Measurements from ENCODE around the gene FLII. TPM values are rescaled to one million over a fixed set of nuclear protein-coding genes. Genes with fewer than 3 reads are reported as not detected.
A peak's percentile ranks its signal among the peaks of the same experiment; 100 is the strongest.

Gene FLII
- polyA plus RNA-seq, 1 of the 3 experiments (the other 2 are of a cell fraction) = 244 TPM

DNA sequence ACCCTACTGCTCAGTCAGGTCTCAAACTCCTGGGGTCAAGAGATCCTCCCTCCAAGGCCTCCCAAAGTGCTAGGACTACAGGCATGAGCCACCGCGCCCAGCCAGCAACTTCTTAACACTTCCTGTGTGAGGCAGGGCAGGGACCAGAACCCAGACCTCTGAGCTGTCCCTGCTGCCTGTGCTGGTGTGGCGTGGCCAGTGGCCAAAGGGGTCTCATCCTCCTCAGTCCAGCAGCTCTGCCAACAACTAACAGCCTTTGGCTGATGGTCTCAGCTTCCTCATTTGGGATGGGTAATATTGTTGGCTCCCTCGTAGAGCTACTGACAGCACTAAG is 34.5 kb downstream of the FLII start:
- Histone ChIP-seq H2AFZ (ENCODE audit: low read depth) (0 out of 2 replicates have a peak overlapping the region, but pooled peaks have one; percentile 37), H3K36me3 (replicated peaks in 1 of 2; ENCODE audit: control insufficient read depth in 1 of 2, insufficient read depth in 2 of 2, low read length in 1 of 2) (no peaks in the 10 kb centered on the region), H3K4me1 (ENCODE audit: control insufficient read depth in 1 of 2, insufficient read depth in 2 of 2, low read depth in 1 of 2, low read length in 1 of 2) (peaks cover 12 to 18% of the 10 kb centered on the region in 2 experiments; a peak in 3 of 4 replicates), H3K9ac (no peak overlapping the region), H3K27me3 (ENCODE audit: insufficient read depth) (no peaks in the 10 kb centered on the region), H4K20me1 (ENCODE audit: insufficient read depth) (0 out of 2 replicates have a peak, but pooled peaks cover 9% of the 10 kb centered on the region), H3K27ac (ENCODE audit: low read depth in 2 of 2, low read length in 1 of 2) (no peak overlapping the region), H3K9me2 (no peaks in the 10 kb centered on the region), H3K79me2 (ENCODE audit: insufficient read depth) (peaks cover 32% of the 10 kb centered on the region), H3K4me3 (ENCODE audit: low read depth in 2 of 2, low read length in 1 of 2) (no peak overlapping the region), H3K9me3 (no peaks in the 10 kb centered on the region), H3F3A (replicated peaks; ENCODE audit: insufficient read depth) (peaks cover 3% of the 10 kb centered on the region), H3K4me2 (no peak overlapping the region)
- WGBS (ENCODE audit: low lambda C conversion rate) = 100% methylated on average over 4 of the region's 4 CpGs
- DNase-seq = no peak
- ChIA-PET POLR2A (no interaction called here), CTCF (interaction anchor here (0.5 to 3.3 kb wide), 4 partner anchors 7 to 1737 kb away, joined by 3 to 13 read pairs (median 4); no protein-coding TSS in a partner anchor)
- TF ChIP-seq TAF1 (IDR thresholded peaks at IDR 0.05; ENCODE audit: borderline replicate concordance, low read depth, low read length) = no peak
- TF ChIP-seq, protein P1, sequence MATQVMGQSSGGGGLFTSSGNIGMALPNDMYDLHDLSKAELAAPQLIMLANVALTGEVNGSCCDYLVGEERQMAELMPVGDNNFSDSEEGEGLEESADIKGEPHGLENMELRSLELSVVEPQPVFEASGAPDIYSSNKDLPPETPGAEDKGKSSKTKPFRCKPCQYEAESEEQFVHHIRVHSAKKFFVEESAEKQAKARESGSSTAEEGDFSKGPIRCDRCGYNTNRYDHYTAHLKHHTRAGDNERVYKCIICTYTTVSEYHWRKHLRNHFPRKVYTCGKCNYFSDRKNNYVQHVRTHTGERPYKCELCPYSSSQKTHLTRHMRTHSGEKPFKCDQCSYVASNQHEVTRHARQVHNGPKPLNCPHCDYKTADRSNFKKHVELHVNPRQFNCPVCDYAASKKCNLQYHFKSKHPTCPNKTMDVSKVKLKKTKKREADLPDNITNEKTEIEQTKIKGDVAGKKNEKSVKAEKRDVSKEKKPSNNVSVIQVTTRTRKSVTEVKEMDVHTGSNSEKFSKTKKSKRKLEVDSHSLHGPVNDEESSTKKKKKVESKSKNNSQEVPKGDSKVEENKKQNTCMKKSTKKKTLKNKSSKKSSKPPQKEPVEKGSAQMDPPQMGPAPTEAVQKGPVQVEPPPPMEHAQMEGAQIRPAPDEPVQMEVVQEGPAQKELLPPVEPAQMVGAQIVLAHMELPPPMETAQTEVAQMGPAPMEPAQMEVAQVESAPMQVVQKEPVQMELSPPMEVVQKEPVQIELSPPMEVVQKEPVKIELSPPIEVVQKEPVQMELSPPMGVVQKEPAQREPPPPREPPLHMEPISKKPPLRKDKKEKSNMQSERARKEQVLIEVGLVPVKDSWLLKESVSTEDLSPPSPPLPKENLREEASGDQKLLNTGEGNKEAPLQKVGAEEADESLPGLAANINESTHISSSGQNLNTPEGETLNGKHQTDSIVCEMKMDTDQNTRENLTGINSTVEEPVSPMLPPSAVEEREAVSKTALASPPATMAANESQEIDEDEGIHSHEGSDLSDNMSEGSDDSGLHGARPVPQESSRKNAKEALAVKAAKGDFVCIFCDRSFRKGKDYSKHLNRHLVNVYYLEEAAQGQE (IDR thresholded peaks at IDR 0.05; ENCODE audit: low read depth, low read length) = no peak
- TF ChIP-seq, protein P2, sequence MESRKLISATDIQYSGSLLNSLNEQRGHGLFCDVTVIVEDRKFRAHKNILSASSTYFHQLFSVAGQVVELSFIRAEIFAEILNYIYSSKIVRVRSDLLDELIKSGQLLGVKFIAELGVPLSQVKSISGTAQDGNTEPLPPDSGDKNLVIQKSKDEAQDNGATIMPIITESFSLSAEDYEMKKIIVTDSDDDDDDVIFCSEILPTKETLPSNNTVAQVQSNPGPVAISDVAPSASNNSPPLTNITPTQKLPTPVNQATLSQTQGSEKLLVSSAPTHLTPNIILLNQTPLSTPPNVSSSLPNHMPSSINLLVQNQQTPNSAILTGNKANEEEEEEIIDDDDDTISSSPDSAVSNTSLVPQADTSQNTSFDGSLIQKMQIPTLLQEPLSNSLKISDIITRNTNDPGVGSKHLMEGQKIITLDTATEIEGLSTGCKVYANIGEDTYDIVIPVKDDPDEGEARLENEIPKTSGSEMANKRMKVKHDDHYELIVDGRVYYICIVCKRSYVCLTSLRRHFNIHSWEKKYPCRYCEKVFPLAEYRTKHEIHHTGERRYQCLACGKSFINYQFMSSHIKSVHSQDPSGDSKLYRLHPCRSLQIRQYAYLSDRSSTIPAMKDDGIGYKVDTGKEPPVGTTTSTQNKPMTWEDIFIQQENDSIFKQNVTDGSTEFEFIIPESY (IDR thresholded peaks at IDR 0.05; ENCODE audit: borderline replicate concordance, low read depth) = no peak
- TF ChIP-seq CHD2 (IDR thresholded peaks at IDR 0.05; ENCODE audit: low read length, partially characterized antibody) = no peak
- no peak for TF ChIP-seq MXI1 (IDR thresholded peaks at IDR 0.05; ENCODE audit: low read depth, low read length)
- no peak for TF ChIP-seq RAD21 (IDR thresholded peaks at IDR 0.05; ENCODE audit: low read length)
- no peak for TF ChIP-seq CTCF (IDR thresholded peaks at IDR 0.05)
- no peak for TF ChIP-seq NFIC (IDR thresholded peaks at IDR 0.05; ENCODE audit: borderline replicate concordance)
- no peak for TF ChIP-seq MAX (IDR thresholded peaks at IDR 0.05; ENCODE audit: low read depth)
- no peak for TF ChIP-seq SIN3A (IDR thresholded peaks at IDR 0.05; ENCODE audit: borderline replicate concordance, low read depth, low read length)
- TF ChIP-seq USF1 (IDR thresholded peaks at IDR 0.05; ENCODE audit: borderline replicate concordance, low read depth) = no peak
- TF ChIP-seq GATA2 (CRISPR knock-in tag; IDR thresholded peaks at IDR 0.05) = no peak
- TF ChIP-seq YY1 (IDR thresholded peaks at IDR 0.05; ENCODE audit: low read depth) = no peak
- no peak for TF ChIP-seq EZH2phosphoT487 (IDR thresholded peaks at IDR 0.05; ENCODE audit: borderline replicate concordance, low read depth)
- TF ChIP-seq, protein P3, sequence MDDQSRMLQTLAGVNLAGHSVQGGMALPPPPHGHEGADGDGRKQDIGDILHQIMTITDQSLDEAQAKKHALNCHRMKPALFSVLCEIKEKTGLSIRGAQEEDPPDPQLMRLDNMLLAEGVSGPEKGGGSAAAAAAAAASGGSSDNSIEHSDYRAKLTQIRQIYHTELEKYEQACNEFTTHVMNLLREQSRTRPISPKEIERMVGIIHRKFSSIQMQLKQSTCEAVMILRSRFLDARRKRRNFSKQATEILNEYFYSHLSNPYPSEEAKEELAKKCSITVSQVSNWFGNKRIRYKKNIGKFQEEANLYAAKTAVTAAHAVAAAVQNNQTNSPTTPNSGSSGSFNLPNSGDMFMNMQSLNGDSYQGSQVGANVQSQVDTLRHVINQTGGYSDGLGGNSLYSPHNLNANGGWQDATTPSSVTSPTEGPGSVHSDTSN (IDR thresholded peaks at IDR 0.05) = no peak
- TF ChIP-seq TEAD4 (IDR thresholded peaks at IDR 0.05; ENCODE audit: borderline replicate concordance, insufficient read depth) = no peak
- no peak for TF ChIP-seq SMC3 (IDR thresholded peaks at IDR 0.05; ENCODE audit: low read depth, low read length)
- TF ChIP-seq TCF12 (IDR thresholded peaks at IDR 0.05) = no peak

Measured in SK-N-SH (cell line).